ENCODE data around the gene FLYWCH1.

- TF ChIP-seq CTCF (IDR thresholded peaks at IDR 0.05) (no peak), EZH2 (IDR thresholded peaks at IDR 0.05) (no peak)
These were observed 29.7 kb upstream of the FLYWCH1 start for GRCh38 chr16:2881783-2882649.
